RWPE2 (cell line): Measurements from ENCODE around the gene LRRC75B.

ENCODE experiments used
- ATAC-seq: fragments of 200-7000 bp; cut with Tn5 transposase; 3 replicates; pipeline ENCODE4 v1.9.1; 2021; ENCODE audit warnings: low read depth
- DNase-seq: peaks from one replicate; pipeline ENCODE4 v3.0.0-alpha.2; 2020; ENCODE audit warnings: low spot score
- H3K27ac ChIP-seq: fragments of 450-650 bp; 2 replicates; pipeline ENCODE4 v1.5.1; 2017; ENCODE audit warnings: mild to moderate bottlenecking; ENCODE audit not compliant: poor library complexity, severe bottlenecking
- H3K27me3 ChIP-seq: fragments of 250-450 bp; sonication (Bioruptor Pico); 2 replicates; pipeline ENCODE4 v1.5.1; 2021; ENCODE audit warnings: mild to moderate bottlenecking, moderate library complexity; ENCODE audit not compliant: insufficient read depth, poor library complexity, severe bottlenecking
- H3K36me3 ChIP-seq: fragments of 250-450 bp; sonication (Bioruptor Pico); 2 replicates; pipeline ENCODE4 v1.5.1; 2020; ENCODE audit warnings: low read depth, mild to moderate bottlenecking, moderate library complexity
- H3K4me1 ChIP-seq: fragments of 250-450 bp; sonication (Bioruptor Pico); 2 replicates; pipeline ENCODE4 v1.5.1; 2021; ENCODE audit warnings: mild to moderate bottlenecking, moderate library complexity; ENCODE audit not compliant: insufficient read depth, poor library complexity, severe bottlenecking
- H3K4me3 ChIP-seq: fragments of 250-450 bp; sonication (Bioruptor Pico); 2 replicates; pipeline ENCODE4 v1.5.1; 2021; ENCODE audit warnings: mild to moderate bottlenecking, moderate library complexity; ENCODE audit not compliant: severe bottlenecking
- H3K9me3 ChIP-seq: fragments of 250-450 bp; sonication (Bioruptor Pico); 2 replicates; pipeline ENCODE4 v1.5.1; 2021; ENCODE audit warnings: mild to moderate bottlenecking, moderate library complexity; ENCODE audit not compliant: severe bottlenecking
- TF ChIP-seq, protein P1 (sequence below): fragments of 450-650 bp; IDR thresholded peaks from one replicate; pipeline ENCODE4 v1.5.1; 2017; ENCODE audit warnings: mild to moderate bottlenecking, moderate library complexity; ENCODE audit not compliant: poor library complexity, severe bottlenecking

LRRC75B gene

DNA sequence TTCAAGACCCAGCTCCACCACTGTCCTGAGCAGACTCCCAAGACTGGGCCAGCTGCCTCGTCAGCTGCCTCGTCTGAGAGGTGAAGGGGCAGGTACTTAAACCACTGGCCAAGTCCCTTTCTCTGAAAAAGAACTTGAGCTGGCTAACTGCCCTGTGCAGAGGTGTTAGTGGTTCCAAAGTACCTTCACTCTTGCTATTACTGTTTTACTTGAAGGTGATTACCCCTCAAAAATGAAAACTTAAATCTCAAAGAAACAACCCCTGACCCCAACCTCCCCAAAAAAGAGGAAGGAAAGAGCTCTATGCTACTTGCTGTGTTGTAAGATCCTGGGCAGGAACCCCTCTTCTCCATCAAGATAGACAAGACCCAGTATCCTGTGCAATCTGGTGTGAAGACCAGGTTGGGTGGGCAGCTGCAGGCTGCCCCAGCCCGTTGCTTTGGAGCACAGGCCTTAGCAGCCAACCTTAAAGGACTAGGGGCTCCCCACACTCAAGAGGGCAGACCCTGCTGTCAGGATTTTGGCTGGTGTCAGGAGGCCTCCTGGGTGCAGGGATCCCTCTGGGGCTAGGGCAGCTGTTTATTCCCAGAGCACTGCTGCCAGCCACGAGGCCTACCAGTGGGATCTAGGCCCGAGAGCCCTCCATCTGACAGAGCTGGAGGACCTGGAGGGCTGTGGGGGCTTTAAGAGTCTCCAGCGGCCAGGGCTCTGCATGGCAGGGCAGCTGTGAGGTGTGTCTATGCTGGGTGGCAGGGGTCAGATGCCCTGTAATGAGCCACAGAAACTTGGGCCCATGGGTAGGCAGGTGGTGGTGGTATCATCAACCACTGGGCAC is 51.0 kb downstream of the LRRC75B start:
- peaks cover 31% of the 10 kb centered on the region for H3K36me3 ChIP-seq

DNA sequence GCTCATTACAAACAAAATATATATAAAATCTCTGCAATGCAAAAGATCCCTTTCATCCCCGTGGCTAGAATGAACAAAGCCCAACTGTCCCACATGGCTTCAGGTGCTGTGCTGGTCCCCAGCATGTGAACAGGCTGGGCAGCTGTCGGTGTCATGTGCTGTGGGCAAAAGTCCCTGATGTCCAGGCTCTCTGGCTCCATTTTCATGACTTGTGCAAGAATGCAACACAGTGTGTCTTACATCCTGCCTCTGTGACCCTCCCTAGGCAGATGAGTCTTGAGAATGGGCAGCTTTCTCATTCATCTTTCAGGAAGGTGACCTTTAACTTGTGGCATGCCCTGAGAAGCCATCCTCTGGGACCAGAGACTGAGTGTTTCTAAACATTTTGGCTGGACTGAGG is 52.4 kb downstream of the LRRC75B start:
- H3K36me3 ChIP-seq: peaks cover 22% of the 10 kb centered on the region
- no peak overlapping the region for H3K4me3 ChIP-seq
- H3K27ac ChIP-seq: no peak overlapping the region
- ATAC-seq (no peak), DNase-seq (no peak)
- H3K4me1 ChIP-seq: no peaks in the 10 kb centered on the region
- H3K9me3 ChIP-seq: no peaks in the 10 kb centered on the region
- H3K27me3 ChIP-seq: no peaks in the 10 kb centered on the region
- TF ChIP-seq, protein P1, sequence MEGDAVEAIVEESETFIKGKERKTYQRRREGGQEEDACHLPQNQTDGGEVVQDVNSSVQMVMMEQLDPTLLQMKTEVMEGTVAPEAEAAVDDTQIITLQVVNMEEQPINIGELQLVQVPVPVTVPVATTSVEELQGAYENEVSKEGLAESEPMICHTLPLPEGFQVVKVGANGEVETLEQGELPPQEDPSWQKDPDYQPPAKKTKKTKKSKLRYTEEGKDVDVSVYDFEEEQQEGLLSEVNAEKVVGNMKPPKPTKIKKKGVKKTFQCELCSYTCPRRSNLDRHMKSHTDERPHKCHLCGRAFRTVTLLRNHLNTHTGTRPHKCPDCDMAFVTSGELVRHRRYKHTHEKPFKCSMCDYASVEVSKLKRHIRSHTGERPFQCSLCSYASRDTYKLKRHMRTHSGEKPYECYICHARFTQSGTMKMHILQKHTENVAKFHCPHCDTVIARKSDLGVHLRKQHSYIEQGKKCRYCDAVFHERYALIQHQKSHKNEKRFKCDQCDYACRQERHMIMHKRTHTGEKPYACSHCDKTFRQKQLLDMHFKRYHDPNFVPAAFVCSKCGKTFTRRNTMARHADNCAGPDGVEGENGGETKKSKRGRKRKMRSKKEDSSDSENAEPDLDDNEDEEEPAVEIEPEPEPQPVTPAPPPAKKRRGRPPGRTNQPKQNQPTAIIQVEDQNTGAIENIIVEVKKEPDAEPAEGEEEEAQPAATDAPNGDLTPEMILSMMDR: no peak

More for the DNA sequence above, 51.0 kb downstream of the LRRC75B start:
- no peak overlapping the region for H3K4me3 ChIP-seq
- TF ChIP-seq, protein P1: no peak
- ATAC-seq (no peak), DNase-seq (no peak)
- H3K27me3 ChIP-seq: no peaks in the 10 kb centered on the region
- no peaks in the 10 kb centered on the region for H3K9me3 ChIP-seq
- H3K4me1 ChIP-seq: no peaks in the 10 kb centered on the region
- H3K27ac ChIP-seq: no peak overlapping the region

DNA sequence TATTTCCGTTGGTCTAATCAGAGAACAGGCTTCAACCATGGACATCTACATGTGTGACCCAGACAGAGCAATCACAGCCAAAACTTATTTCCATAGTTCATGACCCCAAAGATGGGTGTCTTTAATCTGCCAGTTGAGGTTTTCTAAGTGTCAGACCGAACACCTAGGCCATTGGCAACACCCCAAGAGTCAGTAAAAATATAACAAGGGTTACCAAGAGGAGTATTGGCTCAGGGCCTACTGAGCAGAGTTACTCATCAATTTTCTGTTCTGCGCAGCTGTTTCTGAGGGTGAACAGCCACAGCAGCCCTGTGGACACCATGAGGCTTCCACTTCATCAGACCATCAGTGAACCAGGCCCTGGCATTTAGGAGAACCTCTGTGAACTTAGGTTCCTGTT is 56.8 kb downstream of the LRRC75B start:
- H3K4me1 ChIP-seq: no peaks in the 10 kb centered on the region
- H3K9me3 ChIP-seq: no peaks in the 10 kb centered on the region
- peaks cover 3% of the 10 kb centered on the region; the same call in 1 of the 2 replicates for H3K36me3 ChIP-seq
- H3K4me3 ChIP-seq: no peak overlapping the region
- no peaks in the 10 kb centered on the region for H3K27me3 ChIP-seq
- ATAC-seq: no peak
- TF ChIP-seq, protein P1: no peak
- no peak overlapping the region for H3K27ac ChIP-seq
- no peak for DNase-seq
